Type B pancreatic cell (in vitro differentiated cells): ENCODE measurements around the gene FAM204A. TPM values are rescaled to one million over a fixed set of nuclear protein-coding genes. Genes with fewer than 3 reads are reported as not detected.

Experiments
- DNase-seq: peaks from one replicate; pipeline ENCODE4 v3.0.0; 2021; ENCODE audit warnings: mixed read lengths; ENCODE audit not compliant: unreplicated experiment; ENCODE audit errors: extremely low spot score
- H3K27ac Mint-ChIP-seq: 2 replicates; pipeline ENCODE4 v1.8.0; 2021; ENCODE audit warnings: mild to moderate bottlenecking, mixed read lengths
- H3K27me3 Mint-ChIP-seq: 2 replicates; pipeline ENCODE4 v1.8.0; 2021; ENCODE audit warnings: mixed read lengths
- H3K36me3 Mint-ChIP-seq: 2 replicates; pipeline ENCODE4 v1.8.0; 2021; ENCODE audit warnings: mixed read lengths
- H3K4me1 Mint-ChIP-seq: one replicate; pipeline ENCODE4 v1.8.0; 2021; ENCODE audit warnings: mixed read lengths; ENCODE audit not compliant: unreplicated experiment
- H3K4me3 Mint-ChIP-seq: 2 replicates; pipeline ENCODE4 v1.8.0; 2021; ENCODE audit warnings: mild to moderate bottlenecking, mixed read lengths
- H3K9me3 Mint-ChIP-seq: 2 replicates; pipeline ENCODE4 v1.8.0; 2021; ENCODE audit warnings: mixed read lengths
- total RNA-seq: library from RNA; stranded (reverse); gene quantifications from 2 replicates; pipeline ENCODE4 v1.2.1, GENCODE V29; 2021; ENCODE audit warnings: low replicate concordance
- TF ChIP-seq, protein P1 (sequence below): fragments of 200-600 bp; sonication (generic); conservative IDR thresholded peaks from 2 replicates; pipeline ENCODE4 v1.5.0; 2021; ENCODE audit warnings: antibody characterized with exemption, mild to moderate bottlenecking

The FAM204A gene
- total RNA-seq, 1 donor from 2014 or later = 58.0 TPM

DNA sequence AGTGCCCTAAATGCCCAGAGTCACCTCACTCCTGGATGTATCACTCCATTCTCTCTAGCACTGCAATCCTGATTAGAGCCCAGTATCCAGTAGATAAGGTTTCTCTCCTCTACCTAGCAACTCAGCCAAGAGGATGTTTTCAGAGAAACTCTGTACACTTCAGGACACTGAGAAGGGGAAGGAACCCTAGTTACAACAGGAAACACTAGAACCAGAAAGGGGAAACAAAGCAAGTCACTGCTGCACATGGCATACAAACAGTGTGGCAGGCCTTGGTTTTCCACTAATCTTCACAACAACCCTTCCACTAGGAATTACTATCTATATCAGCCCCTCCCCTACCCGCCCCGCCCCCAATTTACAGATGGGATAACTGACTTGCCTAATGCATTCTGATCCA, 1.6 kb downstream of the FAM204A start:
- no peaks in the 10 kb centered on the region for H3K9me3 Mint-ChIP-seq
- peaks cover 13% of the 10 kb centered on the region for H3K4me1 Mint-ChIP-seq
- H3K36me3 Mint-ChIP-seq = peaks cover 6% of the 10 kb centered on the region
- DNase-seq = no peak
- TF ChIP-seq, protein P1, sequence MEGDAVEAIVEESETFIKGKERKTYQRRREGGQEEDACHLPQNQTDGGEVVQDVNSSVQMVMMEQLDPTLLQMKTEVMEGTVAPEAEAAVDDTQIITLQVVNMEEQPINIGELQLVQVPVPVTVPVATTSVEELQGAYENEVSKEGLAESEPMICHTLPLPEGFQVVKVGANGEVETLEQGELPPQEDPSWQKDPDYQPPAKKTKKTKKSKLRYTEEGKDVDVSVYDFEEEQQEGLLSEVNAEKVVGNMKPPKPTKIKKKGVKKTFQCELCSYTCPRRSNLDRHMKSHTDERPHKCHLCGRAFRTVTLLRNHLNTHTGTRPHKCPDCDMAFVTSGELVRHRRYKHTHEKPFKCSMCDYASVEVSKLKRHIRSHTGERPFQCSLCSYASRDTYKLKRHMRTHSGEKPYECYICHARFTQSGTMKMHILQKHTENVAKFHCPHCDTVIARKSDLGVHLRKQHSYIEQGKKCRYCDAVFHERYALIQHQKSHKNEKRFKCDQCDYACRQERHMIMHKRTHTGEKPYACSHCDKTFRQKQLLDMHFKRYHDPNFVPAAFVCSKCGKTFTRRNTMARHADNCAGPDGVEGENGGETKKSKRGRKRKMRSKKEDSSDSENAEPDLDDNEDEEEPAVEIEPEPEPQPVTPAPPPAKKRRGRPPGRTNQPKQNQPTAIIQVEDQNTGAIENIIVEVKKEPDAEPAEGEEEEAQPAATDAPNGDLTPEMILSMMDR = no peak
- no peaks in the 10 kb centered on the region for H3K27me3 Mint-ChIP-seq
- H3K4me3 Mint-ChIP-seq = peak overlapping the region; percentile 91
- H3K27ac Mint-ChIP-seq = no peak overlapping the region

DNA sequence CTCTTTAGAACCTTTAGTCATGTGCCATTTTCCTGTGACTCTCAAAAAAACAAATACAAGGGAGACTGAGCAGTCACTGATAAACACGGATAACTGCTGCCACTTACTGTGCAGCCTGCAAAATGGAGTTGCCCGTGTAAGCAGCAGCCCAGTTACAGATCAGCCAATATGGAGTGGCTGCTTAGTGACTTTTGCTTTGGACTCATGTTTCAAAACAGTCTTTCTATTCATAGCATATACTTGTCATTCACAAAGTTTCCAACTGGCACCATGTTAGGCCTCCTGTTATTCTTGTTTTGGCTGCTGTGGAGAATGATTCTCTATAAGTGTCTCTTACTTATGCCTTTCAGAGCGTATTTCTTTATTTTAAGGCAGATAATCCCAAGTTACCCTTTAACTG, 3.0 kb downstream of the FAM204A start:
- DNase-seq = no peak
- H3K27me3 Mint-ChIP-seq = no peaks in the 10 kb centered on the region
- TF ChIP-seq, protein P1 = no peak
- H3K4me1 Mint-ChIP-seq = peaks cover 13% of the 10 kb centered on the region
- H3K27ac Mint-ChIP-seq = no peak overlapping the region
- H3K9me3 Mint-ChIP-seq = no peaks in the 10 kb centered on the region
- no peak overlapping the region for H3K4me3 Mint-ChIP-seq
- peaks cover 10% of the 10 kb centered on the region for H3K36me3 Mint-ChIP-seq

DNA sequence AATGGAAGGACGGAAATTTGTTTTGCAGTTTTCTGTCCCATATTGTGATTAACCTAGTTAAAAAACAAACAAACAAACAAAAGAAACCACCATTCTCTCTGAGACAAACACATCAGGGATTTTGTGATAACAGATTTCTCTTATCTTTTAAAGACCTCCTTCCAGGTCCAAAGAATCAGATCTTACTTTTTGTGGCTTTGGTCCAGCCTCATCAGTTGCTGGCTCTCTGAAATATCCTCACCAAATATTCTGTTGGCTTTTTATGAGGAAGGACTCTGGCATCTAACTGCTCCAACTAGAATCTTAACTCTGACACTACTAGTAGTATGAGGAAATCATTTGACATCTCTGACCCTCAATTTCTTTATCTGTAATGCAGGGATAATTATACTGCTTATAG, 4.8 kb downstream of the FAM204A start:
- no peaks in the 10 kb centered on the region for H3K27me3 Mint-ChIP-seq
- peaks cover 12% of the 10 kb centered on the region for H3K36me3 Mint-ChIP-seq
- no peak overlapping the region for H3K4me3 Mint-ChIP-seq
- TF ChIP-seq, protein P1 = no peak
- H3K27ac Mint-ChIP-seq = no peak overlapping the region
- H3K4me1 Mint-ChIP-seq = peaks cover 13% of the 10 kb centered on the region
- no peaks in the 10 kb centered on the region for H3K9me3 Mint-ChIP-seq
- DNase-seq = no peak

DNA sequence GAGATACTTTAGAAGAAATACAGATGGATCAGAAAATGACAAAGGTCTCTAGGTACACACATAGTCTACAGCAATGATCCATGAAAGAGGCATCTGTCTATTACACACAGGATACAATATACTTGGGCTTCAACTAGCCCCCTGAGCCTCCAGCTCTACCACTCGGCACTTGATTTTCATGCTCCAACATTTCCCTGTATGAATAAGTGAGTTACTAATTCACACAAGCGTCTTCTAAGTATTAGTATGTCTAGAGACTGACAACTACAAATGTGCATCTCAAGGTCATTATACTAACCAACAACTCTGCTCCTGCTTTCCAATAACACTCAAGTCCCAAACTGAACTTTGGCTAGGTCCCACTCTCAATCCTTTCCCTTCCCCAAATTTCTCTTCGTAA, 8.3 kb downstream of the FAM204A start:
- H3K9me3 Mint-ChIP-seq = no peaks in the 10 kb centered on the region
- H3K36me3 Mint-ChIP-seq = peaks cover 24% of the 10 kb centered on the region
- TF ChIP-seq, protein P1 = no peak
- no peak for DNase-seq
- no peaks in the 10 kb centered on the region for H3K27me3 Mint-ChIP-seq
- H3K4me1 Mint-ChIP-seq = no peaks in the 10 kb centered on the region
- H3K27ac Mint-ChIP-seq = no peak overlapping the region
- no peak overlapping the region for H3K4me3 Mint-ChIP-seq

DNA sequence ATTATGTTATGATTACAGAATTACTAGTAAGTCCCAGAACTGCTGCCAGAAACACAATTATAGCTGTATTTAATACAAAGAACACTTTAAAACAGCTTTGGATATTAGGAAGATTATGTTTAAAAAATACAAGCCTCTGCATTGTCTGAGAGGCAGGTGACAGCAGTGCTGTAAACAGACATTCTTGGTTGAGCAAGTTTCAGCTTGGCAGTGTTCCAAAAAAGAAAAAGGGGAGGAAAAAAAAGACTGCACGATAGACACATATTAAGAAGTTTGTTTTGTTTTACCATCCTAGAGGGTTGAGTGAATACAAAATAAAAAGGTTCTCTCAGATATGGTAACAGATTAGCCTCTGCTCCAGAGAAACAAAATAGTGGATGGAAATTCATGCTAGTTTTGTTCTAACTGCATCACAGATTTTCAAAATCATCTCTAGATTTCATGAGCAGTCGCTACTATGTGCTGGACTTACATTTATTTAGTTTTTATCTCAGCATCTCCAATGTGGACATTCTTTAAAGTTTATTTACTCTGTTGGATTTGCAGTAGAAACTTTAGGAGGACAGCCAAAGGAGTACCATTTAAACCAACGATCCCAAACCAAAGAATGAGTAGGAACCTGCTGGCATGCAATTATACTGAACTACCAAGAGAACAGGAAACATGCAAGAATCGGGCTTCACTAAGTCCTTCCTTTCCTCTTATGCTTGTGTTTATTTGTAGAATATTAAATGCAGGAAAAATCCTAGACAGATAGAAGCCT, 9.0 kb downstream of the FAM204A start:
- Mint-ChIP-seq H3K4me3 (no peak overlapping the region), H3K27me3 (no peaks in the 10 kb centered on the region), H3K27ac (no peak overlapping the region), H3K9me3 (no peaks in the 10 kb centered on the region), H3K4me1 (no peaks in the 10 kb centered on the region), H3K36me3 (peaks cover 28% of the 10 kb centered on the region)
- TF ChIP-seq, protein P1 = no peak
- no peak for DNase-seq
